Measurements from ENCODE around the gene LRRK1. TPM values are rescaled to one million over a fixed set of nuclear protein-coding genes. Genes with fewer than 3 reads are reported as not detected.

Gene LRRK1
- polyA plus RNA-seq, 2 of the 4 experiments (the other 2 are of a cell fraction), result 12.2 to 17.7 TPM

DNA sequence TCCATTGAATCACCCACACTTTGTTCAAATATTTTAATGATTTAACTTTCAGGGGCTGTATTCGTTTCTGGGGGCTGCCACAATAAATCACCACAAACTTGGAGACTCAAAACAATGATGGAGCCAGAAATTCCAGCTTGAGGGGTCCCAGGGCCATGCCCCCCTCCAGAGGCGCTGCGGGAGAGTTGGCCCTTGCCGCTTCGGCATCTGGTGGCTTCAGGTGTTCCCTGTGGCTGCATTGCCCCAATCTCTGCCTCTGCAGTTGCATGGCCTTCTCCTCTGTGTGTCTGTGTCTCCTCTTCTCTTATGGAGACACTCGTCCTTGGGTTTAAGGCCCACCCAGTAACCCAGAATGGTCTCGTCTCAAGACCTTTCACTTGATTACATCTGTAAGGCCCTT, 187.9 kb downstream of the LRRK1 start:
- Histone ChIP-seq H3K4me1 (peaks cover 8% of the 10 kb centered on the region; the same call in 2 of the 3 replicates), H3K27ac (no peak overlapping the region), H3K4me3 (no peak overlapping the region), H3K9me3 (no peaks in the 10 kb centered on the region), H3K4me2 (no peak overlapping the region)
- TF ChIP-seq, protein P1, sequence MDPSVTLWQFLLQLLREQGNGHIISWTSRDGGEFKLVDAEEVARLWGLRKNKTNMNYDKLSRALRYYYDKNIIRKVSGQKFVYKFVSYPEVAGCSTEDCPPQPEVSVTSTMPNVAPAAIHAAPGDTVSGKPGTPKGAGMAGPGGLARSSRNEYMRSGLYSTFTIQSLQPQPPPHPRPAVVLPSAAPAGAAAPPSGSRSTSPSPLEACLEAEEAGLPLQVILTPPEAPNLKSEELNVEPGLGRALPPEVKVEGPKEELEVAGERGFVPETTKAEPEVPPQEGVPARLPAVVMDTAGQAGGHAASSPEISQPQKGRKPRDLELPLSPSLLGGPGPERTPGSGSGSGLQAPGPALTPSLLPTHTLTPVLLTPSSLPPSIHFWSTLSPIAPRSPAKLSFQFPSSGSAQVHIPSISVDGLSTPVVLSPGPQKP (IDR thresholded peaks at IDR 0.05; ENCODE audit: low read depth, low read length), result no peak
- TF ChIP-seq ESRRA (IDR thresholded peaks at IDR 0.05; ENCODE audit: borderline replicate concordance, low read length) (no peak), REST (IDR thresholded peaks at IDR 0.05) (no peak), TFCP2L1 (CRISPR knock-in tag; IDR thresholded peaks at IDR 0.05) (no peak), HDAC2 (IDR thresholded peaks at IDR 0.05) (no peak), PHF8 (IDR thresholded peaks at IDR 0.05; ENCODE audit: borderline replicate concordance, low read depth) (no peak), HMGXB4 (CRISPR knock-in tag; IDR thresholded peaks at IDR 0.05; ENCODE audit: borderline replicate concordance) (no peak), FOXS1 (CRISPR knock-in tag; IDR thresholded peaks at IDR 0.05) (no peak)
- WGBS (ENCODE audit: missing lambda C conversion rate), result 73% methylated on average over 7 of the region's 7 CpGs
- no peak for DNase-seq (ENCODE audit: low read depth in 1 of 2, low spot score in 1 of 2)
- ChIA-PET CTCF (no interaction called here), POLR2A (no interaction called here)
- FAIRE-seq, result no peak
- no peak for ATAC-seq

DNA sequence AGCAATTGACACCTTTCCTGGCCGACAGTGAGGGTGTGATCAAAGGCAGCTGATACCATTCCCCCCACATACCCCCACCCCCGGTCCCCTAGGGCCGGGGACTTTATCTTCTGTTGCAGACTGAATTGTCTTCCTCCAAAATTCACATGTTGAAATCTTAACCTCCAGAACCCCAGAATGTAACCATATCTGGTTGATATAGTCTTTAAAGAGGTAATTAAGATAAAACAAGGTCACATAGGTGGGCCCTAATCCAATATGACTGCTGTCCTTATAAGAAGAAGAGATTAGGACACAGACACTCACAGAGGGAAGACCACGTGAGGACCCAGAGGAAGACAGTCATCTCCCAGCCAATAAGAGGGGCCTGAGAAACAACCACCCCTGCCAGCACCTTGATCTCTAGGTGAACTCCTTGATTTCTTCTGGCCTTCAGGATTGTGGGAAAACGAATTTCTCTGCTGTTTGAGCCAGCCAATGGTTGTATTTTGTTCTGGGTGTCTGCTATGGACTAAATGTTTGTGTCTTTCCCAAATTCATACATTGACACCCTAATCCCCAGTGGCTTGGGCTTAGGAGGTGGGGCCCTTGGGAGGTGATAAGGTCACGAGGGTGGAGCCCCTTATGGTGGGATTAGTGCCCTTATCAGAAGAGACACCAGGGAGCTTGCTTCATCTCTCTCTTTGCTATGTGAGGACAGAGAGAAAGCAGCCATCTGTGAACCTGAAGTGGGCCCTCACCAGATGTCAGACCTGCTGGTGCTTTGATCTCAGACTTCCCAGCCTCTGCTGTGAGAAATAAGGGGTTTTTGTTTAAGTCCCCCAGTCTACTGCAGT, 188.7 kb downstream of the LRRK1 start:
- ATAC-seq, result no peak
- TF ChIP-seq, protein P1 (IDR thresholded peaks at IDR 0.05; ENCODE audit: low read depth, low read length), result no peak
- no peak for TF ChIP-seq FOSL2 (IDR thresholded peaks at IDR 0.05)
- no peak for TF ChIP-seq FOSL2 (CRISPR knock-in tag; IDR thresholded peaks at IDR 0.05)
- TF ChIP-seq PHF8 (IDR thresholded peaks at IDR 0.05; ENCODE audit: borderline replicate concordance, low read depth), result no peak
- TF ChIP-seq USF2 (IDR thresholded peaks at IDR 0.05), result no peak
- TF ChIP-seq, protein P2, sequence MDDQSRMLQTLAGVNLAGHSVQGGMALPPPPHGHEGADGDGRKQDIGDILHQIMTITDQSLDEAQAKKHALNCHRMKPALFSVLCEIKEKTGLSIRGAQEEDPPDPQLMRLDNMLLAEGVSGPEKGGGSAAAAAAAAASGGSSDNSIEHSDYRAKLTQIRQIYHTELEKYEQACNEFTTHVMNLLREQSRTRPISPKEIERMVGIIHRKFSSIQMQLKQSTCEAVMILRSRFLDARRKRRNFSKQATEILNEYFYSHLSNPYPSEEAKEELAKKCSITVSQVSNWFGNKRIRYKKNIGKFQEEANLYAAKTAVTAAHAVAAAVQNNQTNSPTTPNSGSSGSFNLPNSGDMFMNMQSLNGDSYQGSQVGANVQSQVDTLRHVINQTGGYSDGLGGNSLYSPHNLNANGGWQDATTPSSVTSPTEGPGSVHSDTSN (IDR thresholded peaks at IDR 0.05), result no peak
- TF ChIP-seq POLR2A (IDR thresholded peaks at IDR 0.05; ENCODE audit: low read length), result no peak
- no peak for TF ChIP-seq TFCP2L1 (CRISPR knock-in tag; IDR thresholded peaks at IDR 0.05)
- TF ChIP-seq EHF (CRISPR knock-in tag; IDR thresholded peaks at IDR 0.05), result no peak
- no peak for TF ChIP-seq MAFK (IDR thresholded peaks at IDR 0.05; ENCODE audit: partially characterized antibody)
- no peak for TF ChIP-seq JUNB (IDR thresholded peaks at IDR 0.05)
- TF ChIP-seq KDM5A (IDR thresholded peaks at IDR 0.05), result no peak
- no peak for TF ChIP-seq NPAS2 (CRISPR knock-in tag; IDR thresholded peaks at IDR 0.05; ENCODE audit: borderline replicate concordance)
- no peak for TF ChIP-seq POLR2AphosphoS2 (conservative IDR thresholded peaks at IDR 0.05; ENCODE audit: low read length)
- TF ChIP-seq ZFP36 (IDR thresholded peaks at IDR 0.05; ENCODE audit: borderline replicate concordance, partially characterized antibody), result no peak
- TF ChIP-seq RCOR1 (IDR thresholded peaks at IDR 0.05; ENCODE audit: low read depth, low read length), result no peak
- no peak for TF ChIP-seq RARB (CRISPR knock-in tag; IDR thresholded peaks at IDR 0.05)
- no peak for TF ChIP-seq HEYL (CRISPR knock-in tag; IDR thresholded peaks at IDR 0.05)
- no peak for TF ChIP-seq MAZ (IDR thresholded peaks at IDR 0.05; ENCODE audit: borderline replicate concordance, low read depth, low read length)
- TF ChIP-seq BHLHE40 (IDR thresholded peaks at IDR 0.05; ENCODE audit: low read depth, low read length), result no peak
- TF ChIP-seq NFE2L2 (conservative IDR thresholded peaks at IDR 0.05; ENCODE audit: low read length), result no peak
- CTCF ChIA-PET, result interaction anchor here (1.1 kb wide), 1 partner anchor 8 kb away, joined by 3 read pairs; no protein-coding TSS in a partner anchor

More for the DNA sequence above, 188.7 kb downstream of the LRRK1 start:
- POLR2A ChIA-PET, result no interaction called here
- Histone ChIP-seq H3K4me3 (no peak overlapping the region), H3K4me2 (no peak overlapping the region), H3K9me3 (no peaks in the 10 kb centered on the region), H3K4me1 (peaks cover 8% of the 10 kb centered on the region; the same call in 2 of the 3 replicates), H3K27ac (no peak overlapping the region)
- WGBS (ENCODE audit: missing lambda C conversion rate), result 38% methylated on average over 5 of the region's 6 CpGs
- DNase-seq (ENCODE audit: low read depth in 1 of 2, low spot score in 1 of 2), result no peak
- FAIRE-seq, result no peak

All from A549 (cell line).